ENCODE measurements around the gene INAFM2. TPM values are rescaled to one million over a fixed set of nuclear protein-coding genes. Genes with fewer than 3 reads are reported as not detected.

Gene INAFM2
- total and polyA plus RNA-seq, 10 of the 15 experiments (the other 5 are each of a cell fraction or from before 2014, with no cell fraction given): 0.75 to 8.1 (median 3.9) TPM

DNA sequence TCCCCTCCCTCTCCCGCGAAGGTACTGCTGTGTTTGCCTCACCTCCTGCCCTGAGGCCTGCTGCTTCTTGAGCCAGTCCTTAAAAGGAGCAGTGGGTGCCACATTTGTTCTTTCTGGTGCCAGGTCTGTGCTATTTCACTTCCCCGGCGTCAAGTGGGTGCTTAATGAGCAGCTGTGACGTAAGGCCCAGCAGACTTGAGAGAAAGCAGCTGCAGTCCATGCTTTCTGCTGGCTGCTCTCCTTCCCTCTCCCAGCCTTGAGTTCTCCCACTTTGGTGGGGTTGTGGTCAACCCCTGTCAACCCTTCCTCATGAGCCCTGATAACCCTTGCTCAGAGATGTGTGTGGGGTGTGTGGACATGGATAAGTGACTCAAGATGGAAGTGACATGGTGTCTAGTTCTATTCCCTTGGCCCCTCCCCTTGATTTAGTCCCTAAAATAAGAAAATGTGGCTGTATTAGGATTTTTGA lies 6.9 kb downstream of the INAFM2 start:
- intact Hi-C loops (cut with micrococcal nuclease; ENCODE audit: unreplicated experiment): no loop called here
- Histone ChIP-seq H3K27ac (ENCODE audit: control insufficient read depth, insufficient read depth) (no peak overlapping the region), H3K9me3 (replicated peaks; ENCODE audit: control insufficient read depth, insufficient read depth, low read length) (no peaks in the 10 kb centered on the region), H3K79me2 (ENCODE audit: control insufficient read depth, insufficient read depth, low read length) (no peaks in the 10 kb centered on the region), H2AFZ (ENCODE audit: control insufficient read depth, low read depth, low read length) (no peak overlapping the region), H3K4me2 (ENCODE audit: control insufficient read depth, insufficient read depth) (no peak overlapping the region), H4K20me1 (ENCODE audit: control insufficient read depth, insufficient read depth) (no peaks in the 10 kb centered on the region), H3K27me3 (replicated peaks in 1 of 2; ENCODE audit: control insufficient read depth in 2 of 2, insufficient read depth in 2 of 2, low read length in 1 of 2) (no peaks in the 10 kb centered on the region), H3K9ac (ENCODE audit: control insufficient read depth, insufficient read depth, low read length) (no peak overlapping the region), H3K4me1 (ENCODE audit: control insufficient read depth, insufficient read depth, low read length) (peaks cover 9% of the 10 kb centered on the region), H3K4me3 (no peak overlapping the region), H3K36me3 (ENCODE audit: control insufficient read depth in 2 of 2, insufficient read depth in 2 of 2, low read length in 1 of 2) (no peaks in the 10 kb centered on the region)
- RAD21 ChIA-PET (ENCODE audit: unreplicated experiment): no interaction called here
- CTCF ChIA-PET: interaction anchor here (1.0 to 6.7 kb wide), 4 partner anchors 9 to 21 kb away, joined by 3 to 103 read pairs (median 8); partner anchors contain the start of gene CCDC9B
- DNase-seq (ENCODE audit: low read depth, low spot score): no peak
- WGBS (ENCODE audit: insufficient coverage, insufficient replicate concordance, low lambda C conversion rate, missing lambda C conversion rate): 89% methylated on average over 5 of the region's 5 CpGs
- in situ Hi-C loops (cut with MboI): no loop called here
- SMC1A ChIA-PET (ENCODE audit: uncharacterized antibody, unreplicated experiment): interaction anchor here (0.7 kb wide), 1 partner anchor 55 kb away, joined by 3 read pairs; no protein-coding TSS in a partner anchor
- ATAC-seq: no peak
- TF ChIP-seq, protein P1, sequence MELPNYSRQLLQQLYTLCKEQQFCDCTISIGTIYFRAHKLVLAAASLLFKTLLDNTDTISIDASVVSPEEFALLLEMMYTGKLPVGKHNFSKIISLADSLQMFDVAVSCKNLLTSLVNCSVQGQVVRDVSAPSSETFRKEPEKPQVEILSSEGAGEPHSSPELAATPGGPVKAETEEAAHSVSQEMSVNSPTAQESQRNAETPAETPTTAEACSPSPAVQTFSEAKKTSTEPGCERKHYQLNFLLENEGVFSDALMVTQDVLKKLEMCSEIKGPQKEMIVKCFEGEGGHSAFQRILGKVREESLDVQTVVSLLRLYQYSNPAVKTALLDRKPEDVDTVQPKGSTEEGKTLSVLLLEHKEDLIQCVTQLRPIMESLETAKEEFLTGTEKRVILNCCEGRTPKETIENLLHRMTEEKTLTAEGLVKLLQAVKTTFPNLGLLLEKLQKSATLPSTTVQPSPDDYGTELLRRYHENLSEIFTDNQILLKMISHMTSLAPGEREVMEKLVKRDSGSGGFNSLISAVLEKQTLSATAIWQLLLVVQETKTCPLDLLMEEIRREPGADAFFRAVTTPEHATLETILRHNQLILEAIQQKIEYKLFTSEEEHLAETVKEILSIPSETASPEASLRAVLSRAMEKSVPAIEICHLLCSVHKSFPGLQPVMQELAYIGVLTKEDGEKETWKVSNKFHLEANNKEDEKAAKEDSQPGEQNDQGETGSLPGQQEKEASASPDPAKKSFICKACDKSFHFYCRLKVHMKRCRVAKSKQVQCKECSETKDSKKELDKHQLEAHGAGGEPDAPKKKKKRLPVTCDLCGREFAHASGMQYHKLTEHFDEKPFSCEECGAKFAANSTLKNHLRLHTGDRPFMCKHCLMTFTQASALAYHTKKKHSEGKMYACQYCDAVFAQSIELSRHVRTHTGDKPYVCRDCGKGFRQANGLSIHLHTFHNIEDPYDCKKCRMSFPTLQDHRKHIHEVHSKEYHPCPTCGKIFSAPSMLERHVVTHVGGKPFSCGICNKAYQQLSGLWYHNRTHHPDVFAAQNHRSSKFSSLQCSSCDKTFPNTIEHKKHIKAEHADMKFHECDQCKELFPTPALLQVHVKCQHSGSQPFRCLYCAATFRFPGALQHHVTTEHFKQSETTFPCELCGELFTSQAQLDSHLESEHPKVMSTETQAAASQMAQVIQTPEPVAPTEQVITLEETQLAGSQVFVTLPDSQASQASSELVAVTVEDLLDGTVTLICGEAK (IDR thresholded peaks at IDR 0.05; ENCODE audit: borderline replicate concordance): no peak
- TF ChIP-seq, protein P2, sequence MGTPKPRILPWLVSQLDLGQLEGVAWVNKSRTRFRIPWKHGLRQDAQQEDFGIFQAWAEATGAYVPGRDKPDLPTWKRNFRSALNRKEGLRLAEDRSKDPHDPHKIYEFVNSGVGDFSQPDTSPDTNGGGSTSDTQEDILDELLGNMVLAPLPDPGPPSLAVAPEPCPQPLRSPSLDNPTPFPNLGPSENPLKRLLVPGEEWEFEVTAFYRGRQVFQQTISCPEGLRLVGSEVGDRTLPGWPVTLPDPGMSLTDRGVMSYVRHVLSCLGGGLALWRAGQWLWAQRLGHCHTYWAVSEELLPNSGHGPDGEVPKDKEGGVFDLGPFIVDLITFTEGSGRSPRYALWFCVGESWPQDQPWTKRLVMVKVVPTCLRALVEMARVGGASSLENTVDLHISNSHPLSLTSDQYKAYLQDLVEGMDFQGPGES (IDR thresholded peaks at IDR 0.05): no peak
- TF ChIP-seq, protein P3, sequence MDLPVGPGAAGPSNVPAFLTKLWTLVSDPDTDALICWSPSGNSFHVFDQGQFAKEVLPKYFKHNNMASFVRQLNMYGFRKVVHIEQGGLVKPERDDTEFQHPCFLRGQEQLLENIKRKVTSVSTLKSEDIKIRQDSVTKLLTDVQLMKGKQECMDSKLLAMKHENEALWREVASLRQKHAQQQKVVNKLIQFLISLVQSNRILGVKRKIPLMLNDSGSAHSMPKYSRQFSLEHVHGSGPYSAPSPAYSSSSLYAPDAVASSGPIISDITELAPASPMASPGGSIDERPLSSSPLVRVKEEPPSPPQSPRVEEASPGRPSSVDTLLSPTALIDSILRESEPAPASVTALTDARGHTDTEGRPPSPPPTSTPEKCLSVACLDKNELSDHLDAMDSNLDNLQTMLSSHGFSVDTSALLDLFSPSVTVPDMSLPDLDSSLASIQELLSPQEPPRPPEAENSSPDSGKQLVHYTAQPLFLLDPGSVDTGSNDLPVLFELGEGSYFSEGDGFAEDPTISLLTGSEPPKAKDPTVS (IDR thresholded peaks at IDR 0.05; ENCODE audit: low read depth, low read length): no peak
- TF ChIP-seq MYC (IDR thresholded peaks at IDR 0.05; ENCODE audit: insufficient read depth, insufficient read length, insufficient replicate concordance, low read length, severe bottlenecking) (no peak), STAT1 (conservative IDR thresholded peaks at IDR 0.05) (no peak), NFYB (IDR thresholded peaks at IDR 0.05; ENCODE audit: insufficient read depth, low read depth, low read length) (no peak), YY1 (IDR thresholded peaks at IDR 0.05; ENCODE audit: low read depth, low read length) (no peak), TBL1XR1 (IDR thresholded peaks at IDR 0.05; ENCODE audit: low read depth, low read length) (no peak), CHD1 (IDR thresholded peaks at IDR 0.05; ENCODE audit: low read depth, low read length) (no peak)
- no peak for FAIRE-seq
- POLR2A ChIA-PET: no interaction called here
- no TSS peak for BruUV-seq (replicated peaks)
